CD4-positive, alpha-beta T cell treated with Interleukin-10 for 1 hour (primary cell): Measurements from ENCODE around the gene OR11A1.

Source experiments
- DNase-seq: peaks from one replicate; pipeline ENCODE4 v3.0.0-alpha.2; 2020

OR11A1 gene

DNA sequence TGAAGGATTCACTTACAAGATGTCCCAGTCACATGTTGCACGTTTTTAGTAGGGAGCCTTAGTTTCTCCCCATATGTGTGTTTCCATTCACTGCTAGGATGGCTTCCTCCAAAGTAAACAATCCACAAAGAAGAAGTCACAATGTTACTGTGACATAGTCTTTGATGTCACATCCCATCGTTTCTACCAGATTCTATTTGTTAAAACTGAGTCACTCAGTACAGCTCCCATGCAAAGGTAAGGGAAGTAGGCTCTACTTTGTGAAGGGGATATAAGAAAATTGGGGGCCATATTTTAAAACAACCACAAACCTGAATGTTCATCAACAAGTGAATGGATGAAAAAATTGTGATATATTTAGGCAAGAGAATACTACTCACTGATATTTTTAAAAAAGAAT is at the start of gene OR11A1, which contains the start of gene OR2H1:
Gene OR11A1, minus strand, starts transcription at position 101 of the 400 bp plus-strand sequence. CDS start 29,430 bp downstream, outside the sequence.
Gene OR2H1, plus strand, starts transcription at position 185 of the 400 bp plus-strand sequence. CDS start 4,615 bp downstream, outside the sequence.
- DNase-seq: no peak

DNA sequence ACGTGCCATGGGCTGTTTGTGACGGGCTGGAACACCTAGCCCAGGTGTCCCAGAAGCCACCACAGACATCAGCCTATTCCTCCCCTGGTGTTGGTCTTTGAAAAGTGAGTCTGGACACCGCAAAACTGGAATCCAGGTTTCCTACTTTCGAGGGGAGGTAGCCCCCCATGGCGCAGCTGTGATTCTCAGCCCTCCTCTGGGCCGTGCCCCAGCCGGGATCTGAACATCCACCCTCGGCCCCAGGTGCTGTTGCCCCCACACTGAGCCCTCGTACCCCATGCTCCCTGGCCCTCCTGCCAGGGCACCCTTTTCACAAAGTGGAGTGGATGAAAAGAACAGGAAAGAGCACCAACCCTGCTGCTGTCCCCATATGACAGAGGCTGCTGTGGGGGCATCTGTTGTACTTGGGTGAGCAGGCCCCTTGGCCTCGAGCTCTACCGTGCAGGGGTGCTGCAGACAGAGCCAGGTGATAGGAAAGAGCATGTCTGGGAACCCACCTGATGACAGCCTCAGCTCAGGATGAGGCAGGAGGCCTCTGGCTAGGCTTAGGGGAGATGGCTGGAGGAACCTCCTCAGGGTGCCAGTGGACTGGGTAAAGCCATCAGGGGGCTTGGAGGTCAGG is 49.7 kb upstream of the OR11A1 start:
- DNase-seq: no peak

GRCh38 chr6:29505808-29506207 is 48.9 kb upstream of the OR11A1 start:
- no peak for DNase-seq

GRCh38 chr6:29504961-29505360 is 48.1 kb upstream of the OR11A1 start:
- DNase-seq: no peak

DNA sequence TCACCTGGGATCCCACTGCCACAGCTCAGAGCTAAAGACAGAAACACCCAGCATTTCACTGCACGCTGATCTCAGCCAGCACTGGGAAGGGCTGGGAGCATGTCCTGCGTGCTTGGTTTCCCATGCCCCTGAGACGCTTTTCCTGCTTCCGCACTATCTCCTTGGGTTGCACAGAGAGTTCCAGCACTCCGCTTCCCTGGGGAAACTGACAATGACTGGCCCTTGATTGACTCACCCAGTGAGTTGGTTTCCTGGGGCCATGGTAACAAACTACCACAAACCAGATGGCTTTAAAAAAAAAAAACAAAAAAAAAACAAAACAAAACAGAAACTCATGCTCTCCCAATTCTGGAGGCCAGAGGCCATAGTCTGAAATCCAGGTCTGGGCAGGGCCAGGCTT is 45.7 kb upstream of the OR11A1 start:
- no peak for DNase-seq

DNA sequence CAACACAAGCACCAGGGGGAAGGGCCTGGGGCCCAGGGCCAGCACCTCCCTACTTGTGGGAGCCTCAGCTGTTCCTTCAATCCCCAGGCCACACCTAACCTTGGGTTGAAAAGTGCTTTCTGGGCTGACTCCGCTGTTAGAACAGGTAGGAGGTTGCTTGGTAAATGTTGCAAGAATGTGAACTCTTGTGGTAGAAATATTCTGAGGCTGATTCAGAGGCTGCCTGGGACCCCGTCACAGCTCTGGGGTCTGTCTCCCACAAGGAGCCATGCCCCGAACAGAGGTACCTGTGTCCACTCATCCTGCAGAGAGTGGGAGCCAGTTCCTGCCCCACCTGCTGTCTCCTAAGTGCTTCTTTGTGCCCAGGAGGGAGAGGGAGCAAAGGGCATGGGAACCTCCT is 45.3 kb upstream of the OR11A1 start:
- DNase-seq: no peak

DNA sequence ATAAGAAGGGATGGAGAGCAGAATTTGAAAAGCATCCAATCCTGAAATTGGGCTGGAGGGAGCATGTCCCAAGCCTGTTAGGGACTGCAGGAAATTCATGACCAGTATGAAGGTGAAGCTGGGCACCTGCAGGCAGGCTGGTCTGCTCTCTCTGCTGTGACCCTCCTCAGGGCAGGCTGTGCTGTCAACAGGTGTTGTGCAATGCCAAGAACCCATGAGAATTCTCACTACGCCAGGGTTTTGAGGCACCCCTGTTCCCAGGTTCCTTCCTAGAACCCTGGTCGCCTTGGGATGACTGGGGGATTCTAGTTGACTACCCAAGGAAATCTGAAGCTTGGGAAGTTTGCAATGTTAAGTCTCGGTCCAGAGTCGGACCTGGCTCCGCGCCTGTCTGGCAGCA is 44.2 kb upstream of the OR11A1 start:
- no peak for DNase-seq

DNA sequence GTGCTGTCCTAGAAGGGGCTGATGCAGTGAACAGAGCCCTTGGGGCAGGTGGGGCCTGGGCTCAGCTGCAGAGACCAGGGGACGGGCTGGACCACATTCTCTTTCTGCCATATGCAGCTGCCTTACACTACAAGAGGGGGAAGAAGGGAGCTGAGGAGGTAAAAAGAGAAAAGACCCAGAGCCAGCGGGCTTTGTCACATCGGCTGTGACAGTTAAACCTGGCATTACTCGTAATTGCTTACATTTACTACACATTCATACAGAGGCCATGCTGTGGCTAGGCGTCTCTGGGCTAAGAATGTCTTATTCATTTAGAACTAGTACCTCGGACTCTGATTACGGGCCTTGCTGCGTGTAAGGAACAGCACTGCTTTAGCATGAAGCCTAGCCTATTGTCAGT is 43.7 kb upstream of the OR11A1 start:
- DNase-seq: no peak

DNA sequence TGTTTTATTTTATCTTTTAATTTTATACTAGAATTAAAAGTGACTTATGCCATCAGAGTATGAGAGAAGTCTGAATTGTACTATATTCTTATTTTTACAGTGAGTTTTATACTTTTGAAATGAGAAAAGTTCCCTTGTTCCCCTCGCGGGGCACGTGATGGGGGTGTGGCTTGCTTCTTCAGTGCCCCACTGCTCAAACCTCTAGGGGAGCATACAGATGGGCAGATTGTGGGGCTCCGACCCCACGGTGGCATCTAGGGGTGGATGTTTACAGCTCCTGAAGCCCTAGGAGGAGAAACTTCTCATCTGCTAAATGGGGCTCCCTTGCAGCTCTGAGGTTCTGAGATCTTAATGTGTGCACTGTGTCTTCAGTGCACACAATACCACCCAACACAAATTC is 42.8 kb upstream of the OR11A1 start:
- no peak for DNase-seq

DNA sequence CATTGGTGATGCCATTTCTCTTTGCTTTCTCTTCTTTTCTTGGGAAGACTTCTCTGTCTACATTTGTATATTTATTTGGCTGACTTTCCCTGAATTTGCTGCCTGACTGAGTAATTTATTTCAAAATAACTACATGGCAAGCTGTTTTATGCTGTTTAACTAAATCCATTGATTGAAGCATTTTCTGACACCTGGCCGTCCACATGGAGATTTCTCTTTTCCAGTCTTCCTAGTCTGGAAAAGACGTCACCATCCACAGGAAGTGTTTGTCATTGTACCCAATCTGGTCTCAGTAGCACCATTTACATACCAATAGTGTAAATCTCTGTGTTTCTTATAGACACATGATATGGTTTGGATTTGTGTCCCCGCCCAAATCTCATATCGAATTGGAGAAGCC is 40.1 kb upstream of the OR11A1 start:
- DNase-seq: no peak

- no peak for DNase-seq
Measured at GRCh38 chr6:29495571-29495970, 38.7 kb upstream of the OR11A1 start.

- no peak for DNase-seq
Measured at GRCh38 chr6:29494131-29494530, 37.3 kb upstream of the OR11A1 start.

- DNase-seq: no peak
Measured at GRCh38 chr6:29493261-29493660, 36.4 kb upstream of the OR11A1 start.

- no peak for DNase-seq
Measured at GRCh38 chr6:29491574-29491973, 34.7 kb upstream of the OR11A1 start.

DNA sequence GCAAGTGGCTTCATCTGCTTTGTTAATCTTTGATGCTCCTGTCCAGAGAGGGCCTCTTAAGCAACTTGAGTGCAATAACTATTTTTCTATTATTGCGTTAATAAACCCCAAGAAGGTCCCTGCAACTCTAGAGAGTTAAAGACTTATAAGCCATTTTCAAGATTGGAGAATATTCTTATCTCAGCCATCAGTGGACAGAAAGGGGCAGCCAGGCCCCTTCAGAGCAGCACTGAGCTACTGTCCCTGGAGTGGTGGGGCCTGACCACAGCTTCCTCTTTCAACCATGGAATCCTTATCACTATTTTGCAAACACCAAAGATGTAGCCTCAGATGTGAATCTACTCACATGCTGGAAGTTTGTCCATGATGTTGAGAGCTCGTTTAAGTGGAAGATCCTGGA is 33.7 kb upstream of the OR11A1 start:
- DNase-seq: no peak

DNA sequence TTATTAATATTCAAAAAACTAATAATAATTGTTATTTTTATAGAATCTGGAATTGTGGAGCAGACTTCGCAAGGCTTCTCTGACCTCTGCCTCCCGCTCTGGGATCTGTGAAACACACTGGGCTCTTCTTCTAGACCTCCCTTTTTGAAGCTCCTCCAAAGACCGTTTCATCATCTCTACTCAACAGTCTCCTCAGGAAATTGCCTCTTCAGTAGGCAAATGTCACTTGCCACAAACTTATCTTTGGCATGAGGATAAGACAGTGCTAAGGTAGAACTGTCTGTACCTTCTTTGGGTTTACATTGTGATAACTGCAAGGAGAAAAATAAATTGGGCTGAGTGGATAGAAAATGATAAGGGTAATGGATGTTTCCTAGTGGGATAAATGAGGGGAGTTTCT is 33.2 kb upstream of the OR11A1 start:
- no peak for DNase-seq

DNA sequence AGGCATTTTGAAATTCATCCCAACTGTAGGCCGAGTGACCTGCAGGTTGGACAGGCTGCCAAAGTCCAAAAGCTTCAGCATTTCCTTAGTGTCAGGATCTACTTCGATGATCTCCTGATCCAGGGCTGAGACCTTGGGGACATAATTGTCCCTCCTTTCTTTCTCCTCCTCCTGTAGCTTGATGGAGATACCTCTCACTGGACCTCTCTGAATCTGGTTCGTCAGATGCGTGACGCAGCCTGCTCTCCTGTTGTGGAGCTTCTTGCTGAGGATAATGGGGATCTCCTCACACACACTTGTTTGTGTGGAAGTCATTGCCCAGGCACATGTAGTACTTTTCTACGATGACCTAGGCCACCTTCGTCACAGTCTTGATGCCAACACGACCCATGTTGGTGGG is 32.4 kb upstream of the OR11A1 start:
- DNase-seq: no peak

- no peak for DNase-seq
Measured at GRCh38 chr6:29488874-29489273, 32.0 kb upstream of the OR11A1 start.

- DNase-seq: no peak
Measured at GRCh38 chr6:29487660-29488059, 30.8 kb upstream of the OR11A1 start, which contains the start of gene MAS1L. Gene MAS1L (minus strand): TSS chr6:29487956. CDS start chr6:29487902, 54 bp downstream.

- no peak for DNase-seq
Measured at GRCh38 chr6:29487131-29487530, 30.3 kb upstream of the OR11A1 start.

GRCh38 chr6:29486577-29486976 is 29.7 kb upstream of the OR11A1 start:
- no peak for DNase-seq

DNA sequence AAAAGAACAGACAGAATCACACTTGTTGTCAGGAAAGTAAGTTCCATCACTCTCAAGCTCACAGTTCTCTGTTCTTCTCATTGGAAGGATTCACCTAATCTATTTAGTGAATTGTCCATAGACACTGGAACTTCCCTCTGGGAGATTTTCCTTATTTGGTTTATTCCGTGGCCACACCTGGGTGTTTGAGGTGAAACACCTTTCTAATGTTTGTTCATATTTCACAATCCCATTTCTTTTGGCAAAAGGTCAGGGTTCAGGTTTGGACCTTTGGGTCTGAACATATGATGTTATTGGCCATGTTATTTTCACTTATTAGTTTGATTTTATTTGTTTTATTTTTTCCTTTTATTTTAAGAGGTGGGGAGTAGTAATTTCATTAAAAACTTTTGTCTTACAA is 26.9 kb upstream of the OR11A1 start:
- no peak for DNase-seq

DNA sequence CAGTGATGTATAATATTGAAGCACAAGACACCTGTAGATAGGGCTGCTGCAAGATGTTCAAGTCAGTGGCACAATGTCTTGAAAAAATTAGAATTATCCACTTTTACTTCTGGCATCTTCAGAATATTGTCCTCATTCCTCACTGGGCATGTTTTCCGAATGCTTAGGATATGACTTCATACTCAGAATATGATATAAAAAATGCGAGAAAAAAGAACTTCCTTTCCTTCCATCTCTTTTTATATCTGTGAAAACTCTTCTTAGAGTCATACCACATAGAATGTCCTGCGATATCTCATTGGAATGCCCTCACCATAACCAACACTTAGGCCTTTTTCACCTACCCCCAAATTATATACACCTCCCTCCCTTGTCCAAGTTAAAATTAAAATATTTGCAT is 26.3 kb upstream of the OR11A1 start:
- DNase-seq: no peak

DNA sequence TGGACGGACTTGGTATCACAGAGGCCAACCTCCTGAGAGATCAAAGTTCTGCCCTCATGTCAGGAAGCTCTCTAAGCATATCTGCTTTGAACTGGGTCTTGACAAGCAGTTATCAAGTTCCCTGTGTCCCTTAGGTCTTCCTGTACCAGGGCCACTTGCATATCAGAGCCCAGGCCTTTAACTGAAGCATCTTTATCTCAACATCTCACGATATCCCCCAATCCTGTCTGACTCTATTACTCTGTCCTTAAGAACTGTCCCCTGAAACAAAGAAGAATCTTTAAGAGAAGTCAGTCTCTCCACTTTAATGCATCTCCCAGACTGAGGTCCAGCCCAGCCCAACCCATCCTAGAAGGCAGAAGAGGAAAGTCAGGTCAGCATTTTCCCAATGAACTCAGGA is 22.7 kb upstream of the OR11A1 start:
- DNase-seq: no peak

DNA sequence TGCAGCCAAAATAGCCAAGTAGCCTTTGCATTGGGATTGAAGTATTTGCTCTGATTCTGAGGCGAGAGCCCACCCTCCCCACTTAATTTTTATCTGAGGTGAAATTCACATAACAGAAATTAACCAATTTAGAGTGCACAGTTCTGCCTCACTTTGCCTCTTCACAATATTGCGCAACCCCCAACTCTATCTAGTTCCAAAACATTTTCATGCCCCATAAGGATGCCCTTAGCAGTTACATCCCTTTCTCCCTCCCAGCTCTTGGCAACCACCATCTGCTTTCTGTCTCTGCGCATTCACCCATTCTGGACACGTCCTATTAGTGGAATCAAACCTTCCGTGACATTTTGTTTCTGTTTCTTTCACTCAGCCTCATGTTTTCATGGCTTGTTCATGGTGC is 21.9 kb upstream of the OR11A1 start:
- DNase-seq: no peak
